Neural progenitor cell (in vitro differentiated cells): ENCODE data around the gene COL19A1. TPM values are rescaled to one million over a fixed set of nuclear protein-coding genes. Genes with fewer than 3 reads are reported as not detected.

Source experiments
- DNase-seq: peaks from one replicate; pipeline ENCODE4 v3.0.0-alpha.2; 2016; ENCODE audit warnings: low spot score
- H2AFZ ChIP-seq: fragments of 200-600 bp; sonication (generic); replicated peaks from 2 replicates; pipeline ENCODE4 v1.6.1; 2016; ENCODE audit warnings: antibody characterized with exemption
- H3F3A ChIP-seq: fragments of 200-600 bp; sonication (generic); 2 replicates; pipeline ENCODE4 v1.6.1; 2016; ENCODE audit warnings: antibody characterized with exemption, low read depth
- H3K27ac ChIP-seq: fragments of 200-600 bp; sonication (generic); 2 replicates; pipeline ENCODE4 v1.5.1; 2016; ENCODE audit warnings: mild to moderate bottlenecking
- H3K27me3 ChIP-seq: fragments of 200-600 bp; sonication (generic); 2 replicates; pipeline ENCODE4 v1.6.1; 2016; ENCODE audit warnings: mild to moderate bottlenecking, moderate library complexity
- H3K36me3 ChIP-seq: fragments of 200-600 bp; sonication (generic); 2 replicates; pipeline ENCODE4 v1.5.1; 2016
- H3K4me1 ChIP-seq: fragments of 200-600 bp; sonication (generic); 2 replicates; pipeline ENCODE4 v1.6.1; 2016; ENCODE audit warnings: mixed run types
- H3K4me2 ChIP-seq: fragments of 200-600 bp; sonication (generic); 2 replicates; pipeline ENCODE4 v1.6.1; 2016
- H3K4me3 ChIP-seq: fragments of 200-600 bp; sonication (generic); 2 replicates; pipeline ENCODE4 v1.5.1; 2016
- H3K79me2 ChIP-seq: fragments of 200-600 bp; sonication (generic); 2 replicates; pipeline ENCODE4 v1.6.1; 2016; ENCODE audit warnings: low read depth
- H3K9ac ChIP-seq: fragments of 200-600 bp; sonication (generic); 2 replicates; pipeline ENCODE4 v1.6.1; 2016
- H3K9me3 ChIP-seq: fragments of 200-600 bp; sonication (generic); 2 replicates; pipeline ENCODE4 v1.5.1; 2016; ENCODE audit warnings: low read depth
- H4K20me1 ChIP-seq: fragments of 200-600 bp; sonication (generic); 2 replicates; pipeline ENCODE4 v1.6.1; 2016; ENCODE audit warnings: low read depth
- H3K27ac Mint-ChIP-seq: 3 replicates; pipeline ENCODE4 v1.8.0; 2021; ENCODE audit warnings: mixed read lengths
- H3K27me3 Mint-ChIP-seq: 2 replicates; pipeline ENCODE4 v1.8.0; 2022; ENCODE audit warnings: low read depth, mild to moderate bottlenecking, inconsistent platforms, moderate library complexity, mixed read lengths; ENCODE audit not compliant: insufficient read depth
- H3K36me3 Mint-ChIP-seq: 3 replicates; pipeline ENCODE4 v1.8.0; 2021; ENCODE audit warnings: mixed read lengths
- H3K4me1 Mint-ChIP-seq: 3 replicates; pipeline ENCODE4 v1.8.0; 2021; ENCODE audit warnings: mixed read lengths
- H3K4me3 Mint-ChIP-seq: 3 replicates; pipeline ENCODE4 v1.8.0; 2021; ENCODE audit warnings: mild to moderate bottlenecking, moderate library complexity, mixed read lengths
- H3K9me3 Mint-ChIP-seq: 3 replicates; pipeline ENCODE4 v1.8.0; 2020; ENCODE audit warnings: mixed read lengths
- EZH2 ChIP-seq: fragments of 200-600 bp; sonication (generic); IDR thresholded peaks from 2 replicates; pipeline ENCODE4 v1.6.1; 2017; ENCODE audit warnings: antibody characterized with exemption, mild to moderate bottlenecking, moderate library complexity
- EZH2phosphoT487 ChIP-seq: fragments of 200-600 bp; sonication (generic); IDR thresholded peaks from 2 replicates; pipeline ENCODE4 v1.6.1; 2017; ENCODE audit warnings: antibody characterized with exemption
- total RNA-seq: library from RNA; depleted of rRNA; stranded (reverse); fragments of >200 nt; gene quantifications from 2 replicates; pipeline ENCODE4 v1.2.3, GENCODE V29; 2015; ENCODE audit warnings: low replicate concordance
- TF ChIP-seq, protein P1 (sequence below): fragments of 200-600 bp; sonication (generic); IDR thresholded peaks from 2 replicates; pipeline ENCODE4 v1.5.1; 2017; ENCODE audit warnings: antibody characterized with exemption, mild to moderate bottlenecking

COL19A1 gene
- total RNA-seq, 1 donor from 2014 or later, result not detected

DNA sequence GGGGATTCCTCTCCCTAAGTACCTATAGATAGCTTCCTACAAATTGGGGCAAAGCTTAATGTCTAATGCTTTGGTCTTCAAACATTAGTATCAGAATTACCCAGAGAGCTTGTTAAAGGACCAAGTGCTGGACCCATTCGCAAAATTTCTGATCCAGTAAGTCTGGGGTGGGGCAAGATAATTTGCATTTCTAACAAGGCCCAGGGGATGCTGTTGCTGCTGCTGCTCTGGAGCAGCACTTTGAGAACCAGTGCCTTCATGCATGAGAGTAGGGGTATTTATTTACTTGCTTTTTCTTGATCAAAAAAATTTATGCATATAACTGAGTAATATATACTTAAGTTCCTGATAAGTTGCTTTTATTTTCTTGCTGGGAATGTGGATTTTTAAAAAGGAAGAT is 24.5 kb upstream of the COL19A1 start:
- TF ChIP-seq EZH2phosphoT487 (no peak), EZH2 (no peak)
- TF ChIP-seq, protein P1, sequence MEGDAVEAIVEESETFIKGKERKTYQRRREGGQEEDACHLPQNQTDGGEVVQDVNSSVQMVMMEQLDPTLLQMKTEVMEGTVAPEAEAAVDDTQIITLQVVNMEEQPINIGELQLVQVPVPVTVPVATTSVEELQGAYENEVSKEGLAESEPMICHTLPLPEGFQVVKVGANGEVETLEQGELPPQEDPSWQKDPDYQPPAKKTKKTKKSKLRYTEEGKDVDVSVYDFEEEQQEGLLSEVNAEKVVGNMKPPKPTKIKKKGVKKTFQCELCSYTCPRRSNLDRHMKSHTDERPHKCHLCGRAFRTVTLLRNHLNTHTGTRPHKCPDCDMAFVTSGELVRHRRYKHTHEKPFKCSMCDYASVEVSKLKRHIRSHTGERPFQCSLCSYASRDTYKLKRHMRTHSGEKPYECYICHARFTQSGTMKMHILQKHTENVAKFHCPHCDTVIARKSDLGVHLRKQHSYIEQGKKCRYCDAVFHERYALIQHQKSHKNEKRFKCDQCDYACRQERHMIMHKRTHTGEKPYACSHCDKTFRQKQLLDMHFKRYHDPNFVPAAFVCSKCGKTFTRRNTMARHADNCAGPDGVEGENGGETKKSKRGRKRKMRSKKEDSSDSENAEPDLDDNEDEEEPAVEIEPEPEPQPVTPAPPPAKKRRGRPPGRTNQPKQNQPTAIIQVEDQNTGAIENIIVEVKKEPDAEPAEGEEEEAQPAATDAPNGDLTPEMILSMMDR, result no peak
- H3K36me3 ChIP-seq, result no peaks in the 10 kb centered on the region
- H3K9ac ChIP-seq, result no peak overlapping the region
- no peak overlapping the region for H2AFZ ChIP-seq
- Mint-ChIP-seq H3K27me3 (no peaks in the 10 kb centered on the region), H3K4me1 (no peaks in the 10 kb centered on the region), H3K27ac (no peak overlapping the region), H3K4me3 (no peak overlapping the region), H3K36me3 (no peaks in the 10 kb centered on the region), H3K9me3 (no peaks in the 10 kb centered on the region)
- H3K79me2 ChIP-seq, result no peaks in the 10 kb centered on the region
- no peaks in the 10 kb centered on the region for H3K27me3 ChIP-seq
- H3K9me3 ChIP-seq, result no peaks in the 10 kb centered on the region
- H4K20me1 ChIP-seq, result no peaks in the 10 kb centered on the region
- no peak overlapping the region for H3K4me3 ChIP-seq
- no peak overlapping the region for H3K27ac ChIP-seq
- H3K4me1 ChIP-seq, result no peaks in the 10 kb centered on the region
- no peak for DNase-seq
- H3K4me2 ChIP-seq, result no peak overlapping the region
- no peaks in the 10 kb centered on the region for H3F3A ChIP-seq

DNA sequence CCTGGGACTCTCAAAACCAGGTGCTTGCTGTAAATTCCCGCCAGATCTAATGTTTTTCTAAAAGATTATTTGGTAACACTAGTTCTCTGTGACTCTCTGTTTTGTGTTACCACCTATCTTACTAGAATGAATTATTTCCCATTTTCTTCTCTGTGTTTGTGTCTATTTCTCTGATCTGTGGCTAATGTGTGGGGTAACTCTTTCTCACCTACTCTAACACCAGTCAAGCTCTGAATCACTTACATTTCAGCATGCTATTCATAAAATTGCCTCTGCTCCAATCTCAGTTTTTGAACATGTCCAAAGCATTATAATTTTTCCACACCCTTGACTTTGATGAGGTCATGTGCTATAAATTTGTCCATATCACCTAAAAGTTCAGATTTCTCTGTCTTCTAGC is 23.2 kb upstream of the COL19A1 start:
- no peaks in the 10 kb centered on the region for H3F3A ChIP-seq
- no peaks in the 10 kb centered on the region for H3K79me2 ChIP-seq
- no peaks in the 10 kb centered on the region for H3K27me3 Mint-ChIP-seq
- no peak overlapping the region for H3K27ac Mint-ChIP-seq
- H2AFZ ChIP-seq, result no peak overlapping the region
- DNase-seq, result no peak
- H4K20me1 ChIP-seq, result no peaks in the 10 kb centered on the region
- no peak overlapping the region for H3K4me3 ChIP-seq
- no peak overlapping the region for H3K9ac ChIP-seq
- no peak overlapping the region for H3K27ac ChIP-seq
- H3K36me3 Mint-ChIP-seq, result no peaks in the 10 kb centered on the region
- no peak overlapping the region for H3K4me2 ChIP-seq
- H3K4me3 Mint-ChIP-seq, result no peak overlapping the region
- TF ChIP-seq EZH2phosphoT487, result no peak
- TF ChIP-seq, protein P1, result no peak
- no peak for TF ChIP-seq EZH2
- H3K36me3 ChIP-seq, result no peaks in the 10 kb centered on the region
- H3K9me3 Mint-ChIP-seq, result no peaks in the 10 kb centered on the region
- H3K4me1 ChIP-seq, result no peaks in the 10 kb centered on the region
- H3K27me3 ChIP-seq, result no peaks in the 10 kb centered on the region
- no peaks in the 10 kb centered on the region for H3K9me3 ChIP-seq
- no peaks in the 10 kb centered on the region for H3K4me1 Mint-ChIP-seq

- no peaks in the 10 kb centered on the region for H3K27me3 ChIP-seq
- H3K9me3 ChIP-seq, result no peaks in the 10 kb centered on the region
- DNase-seq, result no peak
- no peaks in the 10 kb centered on the region for H3K79me2 ChIP-seq
- H3K4me3 ChIP-seq, result no peak overlapping the region
- H3K4me2 ChIP-seq, result no peak overlapping the region
- no peaks in the 10 kb centered on the region for H3K4me1 ChIP-seq
- H2AFZ ChIP-seq, result no peak overlapping the region
- no peak overlapping the region for H3K9ac ChIP-seq
- no peaks in the 10 kb centered on the region for H3K36me3 ChIP-seq
- H3K4me1 Mint-ChIP-seq, result no peaks in the 10 kb centered on the region
- no peaks in the 10 kb centered on the region for H3K27me3 Mint-ChIP-seq
- H4K20me1 ChIP-seq, result no peaks in the 10 kb centered on the region
- H3K36me3 Mint-ChIP-seq, result no peaks in the 10 kb centered on the region
- H3K27ac ChIP-seq, result no peak overlapping the region
- H3K27ac Mint-ChIP-seq, result no peak overlapping the region
- H3K4me3 Mint-ChIP-seq, result no peak overlapping the region
- no peaks in the 10 kb centered on the region for H3F3A ChIP-seq
- no peaks in the 10 kb centered on the region for H3K9me3 Mint-ChIP-seq
- TF ChIP-seq EZH2phosphoT487 (no peak), EZH2 (no peak)
- TF ChIP-seq, protein P1, result no peak
These were observed 20.0 kb upstream of the COL19A1 start for GRCh38 chr6:69846312-69846711.
